Stimulated activated CD4-positive, alpha-beta T cell treated with anti-CD3 and anti-CD28 coated beads, TNF-alpha, amount 100 ng/mL, for 24 hours (primary cell): ENCODE measurements around the gene CCNL2.
"Not testable (repeated sequence)": the region's sequence is repeated elsewhere in the genome, so short reads cannot be mapped to it uniquely, and the experiment has no call there.

Experiments
- DNase-seq, 3 experiments: peaks; one replicate each; pipeline ENCODE4 v3.0.0-alpha.2; 2020; ENCODE audit warnings: low read depth in 3 of 3

CCNL2 gene

GRCh38 chr1:1399187-1399871 is at the start of gene CCNL2:
Gene CCNL2 (minus strand): TSS chr1:1399335. CDS start chr1:1399306, 29 bp downstream.
- peak; percentile 98 to 99 (median 99) for DNase-seq

GRCh38 chr1:1446631-1447030 is 47.5 kb upstream of the CCNL2 start:
- DNase-seq: not testable (repeated sequence)

GRCh38 chr1:1442069-1442770 is 43.1 kb upstream of the CCNL2 start:
- DNase-seq: no peak

GRCh38 chr1:1441002-1441888 is 42.1 kb upstream of the CCNL2 start:
- DNase-seq: peak; percentile 22 to 64 (median 35)

GRCh38 chr1:1440262-1441001 is 41.3 kb upstream of the CCNL2 start:
- DNase-seq: no peak

GRCh38 chr1:1439546-1440261 is 40.6 kb upstream of the CCNL2 start:
- no peak for DNase-seq

- no peak for DNase-seq
Observed at GRCh38 chr1:1438531-1439381, 39.6 kb upstream of the CCNL2 start.

- DNase-seq: no peak
Observed at GRCh38 chr1:1437904-1438376, 38.8 kb upstream of the CCNL2 start.

- no peak for DNase-seq
Observed at GRCh38 chr1:1437033-1437903, 38.1 kb upstream of the CCNL2 start.

GRCh38 chr1:1436630-1437032 is 37.5 kb upstream of the CCNL2 start:
- DNase-seq: no peak

GRCh38 chr1:1435911-1436629 is 36.9 kb upstream of the CCNL2 start:
- DNase-seq: no peak

GRCh38 chr1:1435106-1435903 is 36.2 kb upstream of the CCNL2 start, which contains the start of gene VWA1:
Gene VWA1 (plus strand): TSS chr1:1435690. CDS start chr1:1435749, 59 bp downstream.
- DNase-seq: peak; percentile 27 to 69 (median 49)

- no peak for DNase-seq
Observed at GRCh38 chr1:1434824-1435105, 35.6 kb upstream of the CCNL2 start.

GRCh38 chr1:1434131-1434823 is 35.1 kb upstream of the CCNL2 start:
- DNase-seq: no peak

- peak; percentile 36 to 75 (median 50) for DNase-seq
Observed at GRCh38 chr1:1433804-1434130, 34.6 kb upstream of the CCNL2 start.

- DNase-seq: no peak
Observed at GRCh38 chr1:1432951-1433803, 34.0 kb upstream of the CCNL2 start.
